B cell (primary cell): ENCODE data around the gene PHF13. TPM values are rescaled to one million over a fixed set of nuclear protein-coding genes. Genes with fewer than 3 reads are reported as not detected.
"Not testable (repeated sequence)": the region's sequence is repeated elsewhere in the genome, so short reads cannot be mapped to it uniquely, and the experiment has no call there.

Source experiments
- ATAC-seq: fragments of 200-7000 bp; cut with Tn5 transposase; one replicate; pipeline ENCODE4 v1.10.0; 2021; ENCODE audit warnings: low read depth, mild to moderate bottlenecking, moderate number of reproducible peaks, moderate library complexity
- CTCF ChIA-PET: fragments of 350-600 bp; sonication (Branson Sonifier 250); formaldehyde crosslinking; loops from one replicate; lab custom pipeline; 2021; ENCODE audit warnings: antibody characterized with exemption, inconsistent platforms; lab: Charles Lee
- POLR2A ChIA-PET: fragments of 350-600 bp; sonication (Branson Sonifier 250); formaldehyde crosslinking; loops from one replicate; lab custom pipeline; 2021; ENCODE audit warnings: antibody characterized with exemption; lab: Charles Lee
- DNase-seq: peaks from one replicate; pipeline ENCODE4 v3.0.0; 2013
- H2AFZ ChIP-seq: 2 replicates; pipeline ENCODE4 v1.6.1; 2012; ENCODE audit warnings: mild to moderate bottlenecking, low read depth, low read length; ENCODE audit not compliant: insufficient read depth, poor library complexity, severe bottlenecking
- H3K27ac ChIP-seq, 2 donors: 1 replicate in 1 of 2; 2 replicates in 1 of 2; pipeline ENCODE4 v1.5.1; 2012 to 2013; ENCODE audit warnings: low read length in 2 of 2, mild to moderate bottlenecking in 2 of 2, moderate library complexity in 1 of 2
- H3K27me3 ChIP-seq, 4 experiments: fragments of 200-600 bp in 1 of 4; sonication (generic) in 1 of 4; replicated peaks in 1 of 4; 1 replicate in 2 of 4; 2 replicates in 2 of 4; pipeline versions ENCODE4 v1.6.1 to v1.7.0; 2013 to 2016; ENCODE audit warnings: low read length in 3 of 4, mild to moderate bottlenecking in 2 of 4, mixed read lengths in 1 of 4, moderate library complexity in 1 of 4; ENCODE audit not compliant: insufficient read depth in 4 of 4, control insufficient read depth in 3 of 4; ENCODE audit errors: control extremely low read depth in 1 of 4
- H3K36me3 ChIP-seq, 2 experiments: replicated peaks in 1 of 2; 1 replicate in 1 of 2; 2 replicates in 1 of 2; pipeline versions ENCODE4 v1.6.1 to v1.7.1; 2013; ENCODE audit warnings: low read length in 1 of 2; ENCODE audit not compliant: insufficient read depth in 2 of 2, control insufficient read depth in 1 of 2; ENCODE audit errors: control extremely low read depth in 1 of 2, extremely low read depth in 1 of 2
- H3K4me1 ChIP-seq, 2 donors: fragments of 200-600 bp in 1 of 2; sonication (generic) in 1 of 2; 1 replicate in 1 of 2; 2 replicates in 1 of 2; pipeline versions ENCODE4 v1.5.1 to v1.6.1; 2013 to 2017; ENCODE audit warnings: low read length in 2 of 2; ENCODE audit not compliant: control insufficient read depth in 2 of 2, insufficient read depth in 2 of 2
- H3K4me2 ChIP-seq: replicated peaks from 2 replicates; pipeline ENCODE3; 2012; ENCODE audit warnings: mild to moderate bottlenecking, low read depth, low read length; ENCODE audit not compliant: poor library complexity, severe bottlenecking
- H3K4me3 ChIP-seq, 5 experiments: fragments of 200-600 bp in 1 of 5; sonication (generic) in 1 of 5; 1 replicate in 3 of 5; 2 replicates in 2 of 5; pipeline versions ENCODE4 v1.5.1 to v1.7.0; 2011 to 2016; ENCODE audit warnings: low read length in 4 of 5, mild to moderate bottlenecking in 4 of 5, low read depth in 2 of 5, control low read depth in 1 of 5, moderate library complexity in 1 of 5; ENCODE audit not compliant: insufficient read depth in 1 of 5; ENCODE audit errors: control extremely low read depth in 1 of 5, extremely low read depth in 1 of 5
- H3K79me2 ChIP-seq: fragments of 200-600 bp; sonication (generic); one replicate; pipeline ENCODE4 v1.6.0; 2016; ENCODE audit warnings: low read length; ENCODE audit not compliant: control insufficient read depth, insufficient read depth
- H3K9ac ChIP-seq: fragments of 200-600 bp; sonication (generic); 2 replicates; pipeline ENCODE4 v1.6.1; 2017; ENCODE audit warnings: mild to moderate bottlenecking, low read length, moderate library complexity
- H3K9me3 ChIP-seq, 3 donors: one replicate each; pipeline versions ENCODE4 v1.6.1 to v1.7.1; 2013; ENCODE audit warnings: low read length in 2 of 3; ENCODE audit not compliant: control insufficient read depth in 2 of 3, insufficient read depth in 1 of 3; ENCODE audit errors: control extremely low read depth in 1 of 3
- H4K20me1 ChIP-seq: 2 replicates; pipeline ENCODE4 v1.6.0; 2012; ENCODE audit warnings: mild to moderate bottlenecking, low read length; ENCODE audit not compliant: insufficient read depth, control insufficient read depth, poor library complexity, severe bottlenecking
- H3K27ac Mint-ChIP-seq: one replicate; pipeline ENCODE4 v1.8.0; 2021; ENCODE audit warnings: mixed read lengths
- H3K27me3 Mint-ChIP-seq: one replicate; pipeline ENCODE4 v1.8.0; 2021; ENCODE audit warnings: mixed read lengths
- H3K4me1 Mint-ChIP-seq: one replicate; pipeline ENCODE4 v1.8.0; 2021; ENCODE audit warnings: mixed read lengths
- H3K4me3 Mint-ChIP-seq: one replicate; pipeline ENCODE4 v1.8.0; 2021; ENCODE audit warnings: mixed read lengths
- H3K9me3 Mint-ChIP-seq: one replicate; pipeline ENCODE4 v1.8.0; 2022; ENCODE audit warnings: mixed read lengths; ENCODE audit not compliant: insufficient read depth
- CTCF ChIP-seq: fragments of 200-600 bp; IDR thresholded peaks from one replicate; pipeline ENCODE4 v1.8.0; 2022; ENCODE audit warnings: antibody characterized with exemption, mild to moderate bottlenecking
- EZH2 ChIP-seq: IDR thresholded peaks from 2 replicates; pipeline ENCODE4 v1.6.1; 2012; ENCODE audit warnings: borderline replicate concordance, low read depth, mild to moderate bottlenecking, moderate library complexity, low read length; ENCODE audit not compliant: insufficient read depth, poor library complexity, severe bottlenecking
- WGBS: methylation state at CpG from one replicate; pipeline ENCODE4 v1.1.5; 2013; ENCODE audit warnings: missing lambda C conversion rate; ENCODE audit not compliant: insufficient coverage; 5-methylcytosine and 5-hydroxymethylcytosine counted together
- intact Hi-C: fragments of 100-400 bp; cut with micrococcal nuclease; formaldehyde crosslinking; loops from one replicate; pipeline ENCODE4 v1.10.0; 2022
- polyA plus RNA-seq: library from polyadenylated mRNA; depleted of rRNA; stranded (reverse); fragments of >200 nt; gene quantifications from 2 replicates; pipeline ENCODE4 v1.2.3, GENCODE V29; 2012
- total RNA-seq, 2 donors: library from RNA; stranded (reverse); fragments of 120-200 nt in 1 of 2; gene quantifications; 1 replicate in 1 of 2; 2 replicates in 1 of 2; pipeline versions ENCODE4 v1.2.3 to v1.2.4, GENCODE V29; 2013 to 2022

The PHF13 gene
- total and polyA plus RNA-seq, 2 donors (not counting 1 experiment from before 2014, with no cell fraction given): 5.3 to 11.0 TPM

- Histone ChIP-seq H3K9me3 (no peaks in the 10 kb centered on the region), H3K9ac (no peak overlapping the region), H4K20me1 (no peaks in the 10 kb centered on the region), H3K27ac (no peak overlapping the region), H3K79me2 (no peaks in the 10 kb centered on the region), H3K4me3 (no peak overlapping the region), H3K4me2 (no peak overlapping the region), H3K27me3 (no peaks in the 10 kb centered on the region), H3K4me1 (no peaks in the 10 kb centered on the region), H2AFZ (no peak overlapping the region), H3K36me3 (peaks cover 4 to 51% of the 10 kb centered on the region in 2 experiments)
- ChIA-PET POLR2A (no interaction called here), CTCF (interaction anchor here (1.4 kb wide), 1 partner anchor 31 kb away, joined by 4 read pairs; no protein-coding TSS in a partner anchor)
- WGBS: 92% methylated on average over 13 of the region's 16 CpGs
- ATAC-seq (peak; percentile 41), DNase-seq (no peak)
- intact Hi-C loops: no loop called here
- no peak for TF ChIP-seq EZH2
- TF ChIP-seq CTCF: no peak
- no peaks in the 10 kb centered on the region for H3K27me3 Mint-ChIP-seq
- H3K4me3 Mint-ChIP-seq: no peak overlapping the region
- no peaks in the 10 kb centered on the region for H3K4me1 Mint-ChIP-seq
- H3K9me3 Mint-ChIP-seq: no peaks in the 10 kb centered on the region
- H3K27ac Mint-ChIP-seq: no peak overlapping the region
Observed at GRCh38 chr1:6635910-6636760, 22.6 kb downstream of the PHF13 start.

GRCh38 chr1:6636778-6637177 lies 23.2 kb downstream of the PHF13 start:
- WGBS: 100% methylated on average over 3 of the region's 6 CpGs
- H3K9me3 ChIP-seq, H3K9ac ChIP-seq, H4K20me1 ChIP-seq, H3K4me1 ChIP-seq, DNase-seq, ATAC-seq, H3K4me3 Mint-ChIP-seq, H3K4me1 Mint-ChIP-seq, H3K4me3 ChIP-seq, H3K9me3 Mint-ChIP-seq, H3K27ac ChIP-seq, H3K79me2 ChIP-seq, H3K4me2 ChIP-seq, POLR2A ChIA-PET, H3K27ac Mint-ChIP-seq, H2AFZ ChIP-seq, H3K27me3 Mint-ChIP-seq, H3K27me3 ChIP-seq, intact Hi-C loops: not testable (repeated sequence)
- H3K36me3 ChIP-seq: peaks cover 4 to 51% of the 10 kb centered on the region in 2 experiments
- CTCF ChIA-PET: interaction anchor here (1.4 kb wide), 1 partner anchor 32 kb away, joined by 4 read pairs; no protein-coding TSS in a partner anchor
